T-helper 1 cell treated with Interleukin-12 subunit alpha and Interleukin-12 subunit beta and Interleukin-4 antibody, amounts not matched to agents 30 ng/mL and 1 ng/mL, for 36 hours (primary cell): Measurements from ENCODE around the gene ZSCAN10. TPM values are rescaled to one million over a fixed set of nuclear protein-coding genes. Genes with fewer than 3 reads are reported as not detected.

Source experiments
- intact Hi-C: fragments of 100-400 bp; cut with micrococcal nuclease; formaldehyde crosslinking; loops from one replicate; pipeline ENCODE4 v1.15.1; 2024
- total RNA-seq: library from RNA; stranded (reverse); gene quantifications from 2 replicates; pipeline ENCODE4 v1.2.3, GENCODE V29; 2022

The ZSCAN10 gene
- 0.12 and 0.24 TPM in 2 replicates for total RNA-seq

- intact Hi-C loops = no loop called here
These were observed at the start of gene ZSCAN10 for GRCh38 chr16:3098459-3099394. ZSCAN10 (minus strand) TSS chr16:3099294; CDS start chr16:3092937, 6,357 bp downstream.

GRCh38 chr16:3148256-3149192 is 49.4 kb upstream of the ZSCAN10 start:
- intact Hi-C loops = no loop called here

- intact Hi-C loops = no loop called here
These were observed 48.6 kb upstream of the ZSCAN10 start for GRCh38 chr16:3147757-3148104.

- intact Hi-C loops = no loop called here
These were observed 48.1 kb upstream of the ZSCAN10 start for GRCh38 chr16:3147046-3147756.

- intact Hi-C loops = no loop called here
These were observed 46.6 kb upstream of the ZSCAN10 start for GRCh38 chr16:3145660-3146059.

GRCh38 chr16:3145151-3145550 is 46.1 kb upstream of the ZSCAN10 start:
- intact Hi-C loops = no loop called here

GRCh38 chr16:3144321-3144983 is 45.4 kb upstream of the ZSCAN10 start:
- intact Hi-C loops = no loop called here

- intact Hi-C loops = no loop called here
These were observed 44.7 kb upstream of the ZSCAN10 start for GRCh38 chr16:3143598-3144320.

- intact Hi-C loops = no loop called here
These were observed 44.1 kb upstream of the ZSCAN10 start for GRCh38 chr16:3143189-3143588.

GRCh38 chr16:3142770-3143169 is 43.7 kb upstream of the ZSCAN10 start:
- intact Hi-C loops = no loop called here

- intact Hi-C loops = no loop called here
These were observed 43.2 kb upstream of the ZSCAN10 start for GRCh38 chr16:3142327-3142726.

- intact Hi-C loops = no loop called here
These were observed 42.8 kb upstream of the ZSCAN10 start for GRCh38 chr16:3141781-3142311.

GRCh38 chr16:3140603-3141427 is 41.7 kb upstream of the ZSCAN10 start:
- intact Hi-C loops = no loop called here

GRCh38 chr16:3139561-3139960 is 40.5 kb upstream of the ZSCAN10 start:
- intact Hi-C loops = loop anchor here (10.0 kb wide), 1 partner anchor 225 kb away; the partner anchor contains the start of gene FLYWCH1

- intact Hi-C loops = loop anchor here (10.0 kb wide), 1 partner anchor 224 kb away; the partner anchor contains the start of gene FLYWCH1
These were observed 39.8 kb upstream of the ZSCAN10 start for GRCh38 chr16:3138823-3139426.

- intact Hi-C loops = loop anchor here (10.0 kb wide), 1 partner anchor 224 kb away; the partner anchor contains the start of gene FLYWCH1
These were observed 39.2 kb upstream of the ZSCAN10 start for GRCh38 chr16:3138342-3138741.

GRCh38 chr16:3137267-3137666 is 38.2 kb upstream of the ZSCAN10 start:
- intact Hi-C loops = loop anchor here (10.0 kb wide), 1 partner anchor 222 kb away; the partner anchor contains the start of gene FLYWCH1

- intact Hi-C loops = loop anchor here (1.0 to 10.0 kb wide), 3 partner anchors 15 to 220 kb away; partner anchors contain the start of gene FLYWCH1
These were observed 36.1 kb upstream of the ZSCAN10 start for GRCh38 chr16:3135126-3135715.
